ENCODE measurements around the gene SHROOM3. TPM values are rescaled to one million over a fixed set of nuclear protein-coding genes. Genes with fewer than 3 reads are reported as not detected.
A peak's percentile ranks its signal among the peaks of the same experiment; 100 is the strongest.

The SHROOM3 gene
- total and polyA plus RNA-seq, 8 donors = 13.5 to 96.9 (median 16.9) TPM

GRCh38 chr4:76663824-76664223 lies 228.8 kb downstream of the SHROOM3 start:
- no peak for DNase-seq
- Histone ChIP-seq H3K4me3 (no peak overlapping the region), H3K36me3 (no peaks in the 10 kb centered on the region), H3K9me3 (no peaks in the 10 kb centered on the region), H3K27me3 (no peaks in the 10 kb centered on the region), H3K4me1 (peaks cover 0 to 4% of the 10 kb centered on the region in 2 donors), H3K27ac (no peak overlapping the region)
- no peak for TF ChIP-seq CTCF (IDR thresholded peaks at IDR 0.05)
- intact Hi-C loops (cut with DNase I) = no loop called here
- ATAC-seq = peak; percentile 33

- Histone ChIP-seq H3K4me1 (peaks cover 0 to 4% of the 10 kb centered on the region in 2 donors), H3K36me3 (no peaks in the 10 kb centered on the region), H3K9me3 (no peaks in the 10 kb centered on the region), H3K27me3 (no peaks in the 10 kb centered on the region), H3K27ac (peak overlapping the region; percentile 26 to 41), H3K4me3 (no peak overlapping the region)
- intact Hi-C loops (cut with DNase I) = no loop called here
- ATAC-seq = peak; percentile 86
- TF ChIP-seq CTCF (IDR thresholded peaks at IDR 0.05) = no peak
- DNase-seq = peak in 1 of 4 donors; percentile 70
Measured at GRCh38 chr4:76665153-76665552, 230.1 kb downstream of the SHROOM3 start.

GRCh38 chr4:76665721-76666120 lies 230.7 kb downstream of the SHROOM3 start:
- TF ChIP-seq CTCF (IDR thresholded peaks at IDR 0.05) = no peak
- no peak for ATAC-seq

GRCh38 chr4:76666944-76667532 lies 232.0 kb downstream of the SHROOM3 start:
- DNase-seq = no peak
- intact Hi-C loops (cut with DNase I) = no loop called here
- no peak overlapping the region for H3K4me3 ChIP-seq
- peaks cover 0 to 4% of the 10 kb centered on the region in 2 donors for H3K4me1 ChIP-seq
- no peak overlapping the region for H3K27ac ChIP-seq
- no peaks in the 10 kb centered on the region for H3K36me3 ChIP-seq
- no peak for TF ChIP-seq CTCF (IDR thresholded peaks at IDR 0.05)
- H3K9me3 ChIP-seq = no peaks in the 10 kb centered on the region
- H3K27me3 ChIP-seq = no peaks in the 10 kb centered on the region
- ATAC-seq = peak; percentile 18

More at GRCh38 chr4:76665721-76666120, 230.7 kb downstream of the SHROOM3 start:
- Histone ChIP-seq H3K27ac (peak overlapping the region in 1 of 2 donors; percentile 41), H3K27me3 (no peaks in the 10 kb centered on the region), H3K4me1 (peaks cover 0 to 4% of the 10 kb centered on the region in 2 donors), H3K9me3 (no peaks in the 10 kb centered on the region), H3K36me3 (no peaks in the 10 kb centered on the region), H3K4me3 (no peak overlapping the region)
- intact Hi-C loops (cut with DNase I) = no loop called here
- no peak for DNase-seq

- Histone ChIP-seq H3K4me1 (no peaks in the 10 kb centered on the region), H3K4me3 (no peak overlapping the region), H3K27me3 (no peaks in the 10 kb centered on the region), H3K27ac (no peak overlapping the region), H3K36me3 (no peaks in the 10 kb centered on the region), H3K9me3 (no peaks in the 10 kb centered on the region)
- no peak for TF ChIP-seq CTCF (IDR thresholded peaks at IDR 0.05)
- DNase-seq = no peak
- intact Hi-C loops (cut with DNase I) = no loop called here
- no peak for ATAC-seq
Measured at GRCh38 chr4:76670631-76671030, 235.6 kb downstream of the SHROOM3 start.

All from left lung (tissue), 10 donors.